GM19467 (cell line): ENCODE results near the gene CNTROB.

Source experiments
- ATAC-seq: cut with Tn5 transposase; IDR thresholded peaks from one replicate; pipeline ENCODE4 v1.9.1; 2021; ENCODE audit warnings: mild to moderate bottlenecking, moderate library complexity; ENCODE audit not compliant: unreplicated experiment

The CNTROB gene

GRCh38 chr17:7977805-7978204 lies 45.8 kb downstream of the CNTROB start:
- no peak for ATAC-seq

- ATAC-seq = no peak
Measured at GRCh38 chr17:7982173-7982572, 50.2 kb downstream of the CNTROB start.

GRCh38 chr17:7982666-7983065 lies 50.7 kb downstream of the CNTROB start:
- ATAC-seq = no peak

- ATAC-seq = no peak
Measured at GRCh38 chr17:7984904-7985303, 52.9 kb downstream of the CNTROB start.

- no peak for ATAC-seq
Measured at GRCh38 chr17:7987112-7987893, 55.3 kb downstream of the CNTROB start.

GRCh38 chr17:7988750-7989178 lies 56.8 kb downstream of the CNTROB start:
- ATAC-seq = no peak

- ATAC-seq = peak; percentile 55
Measured at GRCh38 chr17:7989781-7990655, 58.0 kb downstream of the CNTROB start.

GRCh38 chr17:7992516-7992915 lies 60.5 kb downstream of the CNTROB start:
- no peak for ATAC-seq

GRCh38 chr17:7992924-7993323 lies 60.9 kb downstream of the CNTROB start:
- no peak for ATAC-seq

GRCh38 chr17:7993972-7994589 lies 62.1 kb downstream of the CNTROB start:
- ATAC-seq = no peak

- ATAC-seq = no peak
Measured at GRCh38 chr17:7995724-7996123, 63.7 kb downstream of the CNTROB start.

- no peak for ATAC-seq
Measured at GRCh38 chr17:7997186-7997585, 65.2 kb downstream of the CNTROB start.
